ENCODE data around the gene NSMF.

DNA sequence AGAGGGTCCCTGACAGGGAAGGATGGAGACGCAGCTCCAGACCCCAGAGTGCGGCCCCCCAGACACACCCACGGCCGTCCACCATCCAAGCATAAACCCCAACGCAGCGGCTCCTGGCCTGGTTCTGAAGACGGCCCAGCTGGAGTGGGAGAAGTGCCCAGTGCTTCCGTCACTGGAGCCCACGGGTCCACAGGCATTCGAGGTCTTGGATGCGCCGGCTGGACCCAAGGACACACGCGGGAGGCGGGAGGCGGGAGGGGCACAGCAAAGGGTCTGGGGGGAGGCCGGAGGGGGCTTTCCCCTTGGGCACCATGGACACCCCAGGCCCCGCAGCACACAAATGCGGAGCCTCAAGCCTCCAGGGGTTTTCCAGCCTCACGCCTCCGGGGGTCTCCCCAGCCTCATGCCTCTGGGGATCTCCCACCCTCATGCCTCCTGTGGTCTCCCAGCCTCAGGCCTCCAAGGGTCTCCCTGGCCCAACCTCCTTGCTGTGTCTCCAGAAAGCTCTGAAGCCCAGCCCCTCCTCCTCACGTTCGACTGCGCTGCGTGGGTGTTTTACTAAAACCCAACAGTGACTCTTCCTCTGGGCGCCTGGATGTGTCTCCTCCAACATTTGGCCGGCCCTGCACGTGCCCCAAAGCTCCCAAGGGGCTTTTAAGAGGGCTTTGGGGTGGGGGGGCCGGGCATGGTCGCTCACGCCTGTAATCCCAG is 51.4 kb downstream of the NSMF start:
- no peak for TF ChIP-seq GATA3 (IDR thresholded peaks at IDR 0.05; ENCODE audit: low read depth, low read length)
- TF ChIP-seq GATA2 (IDR thresholded peaks at IDR 0.05; ENCODE audit: low read depth, low read length): no peak
